ENCODE data around the gene CPXM2. TPM values are rescaled to one million over a fixed set of nuclear protein-coding genes. Genes with fewer than 3 reads are reported as not detected.

The CPXM2 gene
- total and polyA plus RNA-seq, 10 of the 15 experiments (the other 5 are each of a cell fraction or from before 2014, with no cell fraction given): 0.08 to 1.1 (median 0.58) TPM

GRCh38 chr10:123704812-123705211, 186.8 kb downstream of the CPXM2 start (continued):
- TF ChIP-seq, protein P1, sequence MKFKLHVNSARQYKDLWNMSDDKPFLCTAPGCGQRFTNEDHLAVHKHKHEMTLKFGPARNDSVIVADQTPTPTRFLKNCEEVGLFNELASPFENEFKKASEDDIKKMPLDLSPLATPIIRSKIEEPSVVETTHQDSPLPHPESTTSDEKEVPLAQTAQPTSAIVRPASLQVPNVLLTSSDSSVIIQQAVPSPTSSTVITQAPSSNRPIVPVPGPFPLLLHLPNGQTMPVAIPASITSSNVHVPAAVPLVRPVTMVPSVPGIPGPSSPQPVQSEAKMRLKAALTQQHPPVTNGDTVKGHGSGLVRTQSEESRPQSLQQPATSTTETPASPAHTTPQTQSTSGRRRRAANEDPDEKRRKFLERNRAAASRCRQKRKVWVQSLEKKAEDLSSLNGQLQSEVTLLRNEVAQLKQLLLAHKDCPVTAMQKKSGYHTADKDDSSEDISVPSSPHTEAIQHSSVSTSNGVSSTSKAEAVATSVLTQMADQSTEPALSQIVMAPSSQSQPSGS (IDR thresholded peaks at IDR 0.05; ENCODE audit: low read length): no peak

- no peaks in the 10 kb centered on the region for H3K4me1 ChIP-seq (ENCODE audit: control insufficient read depth, insufficient read depth, low read length)
- WGBS (ENCODE audit: insufficient coverage, insufficient replicate concordance, low lambda C conversion rate, missing lambda C conversion rate): 42% methylated on average over 8 of the region's 8 CpGs
- no peaks in the 10 kb centered on the region for H3K36me3 ChIP-seq (ENCODE audit: control insufficient read depth in 2 of 2, insufficient read depth in 2 of 2, low read length in 1 of 2)
- CTCF ChIA-PET: interaction anchor here (1.3 to 1.6 kb wide), 2 partner anchors 14 to 122 kb away, joined by 3 read pairs; no protein-coding TSS in a partner anchor
- SMC1A ChIA-PET (ENCODE audit: uncharacterized antibody, unreplicated experiment): no interaction called here
- H3K9me3 ChIP-seq (replicated peaks; ENCODE audit: control insufficient read depth, insufficient read depth, low read length): no peaks in the 10 kb centered on the region
- POLR2A ChIA-PET: no interaction called here
- ATAC-seq (no peak), FAIRE-seq (no peak), DNase-seq (ENCODE audit: low read depth, low spot score) (no peak)
- H3K27ac ChIP-seq (ENCODE audit: control insufficient read depth, insufficient read depth): no peak overlapping the region
- no peak overlapping the region for H3K4me3 ChIP-seq
- no TSS peak for BruUV-seq (replicated peaks)
- no peak overlapping the region for H2AFZ ChIP-seq (ENCODE audit: control insufficient read depth, low read depth, low read length)
- no peak overlapping the region for H3K9ac ChIP-seq (ENCODE audit: control insufficient read depth, insufficient read depth, low read length)
- H4K20me1 ChIP-seq (ENCODE audit: control insufficient read depth, insufficient read depth): no peaks in the 10 kb centered on the region
- in situ Hi-C loops (cut with MboI): no loop called here
- TF ChIP-seq TAF1 (IDR thresholded peaks at IDR 0.05; ENCODE audit: borderline replicate concordance, low read depth, low read length) (no peak), CBFB (IDR thresholded peaks at IDR 0.05; ENCODE audit: low read depth) (no peak), SIN3A (IDR thresholded peaks at IDR 0.05; ENCODE audit: low read depth, low read length) (no peak), SPI1 (IDR thresholded peaks at IDR 0.05; ENCODE audit: borderline replicate concordance, insufficient read depth, low read depth, low read length) (no peak), ZNF622 (IDR thresholded peaks at IDR 0.05) (no peak), CBX5 (IDR thresholded peaks at IDR 0.05; ENCODE audit: low read depth) (no peak)
- RAD21 ChIA-PET (ENCODE audit: unreplicated experiment): no interaction called here
- H3K79me2 ChIP-seq (ENCODE audit: control insufficient read depth, insufficient read depth, low read length): no peaks in the 10 kb centered on the region
- H3K4me2 ChIP-seq (ENCODE audit: control insufficient read depth, insufficient read depth): no peak overlapping the region
- peaks cover 0 to 2% of the 10 kb centered on the region in 2 experiments; a peak in 2 of 4 replicates for H3K27me3 ChIP-seq (replicated peaks in 1 of 2; ENCODE audit: control insufficient read depth in 2 of 2, insufficient read depth in 2 of 2, low read length in 1 of 2)
- intact Hi-C loops (cut with micrococcal nuclease; ENCODE audit: unreplicated experiment): no loop called here
These were observed 187.5 kb downstream of the CPXM2 start for GRCh38 chr10:123704076-123704475.
